Gastroesophageal sphincter (tissue), 3 donors: ENCODE results near the gene NAGPA.

ENCODE experiments used
- POLR2A ChIP-seq, 2 donors: fragments of 450-650 bp; IDR thresholded peaks; one replicate each; pipeline ENCODE4 v1.6.1; 2017; ENCODE audit warnings: antibody characterized with exemption in 2 of 2, mild to moderate bottlenecking in 2 of 2, moderate library complexity in 1 of 2
- TF ChIP-seq, protein P1 (sequence below), 4 experiments: fragments of 200-600 bp in 2 of 4; fragments of 450-650 bp in 2 of 4; sonication (generic) in 1 of 4; IDR thresholded peaks; one replicate each; pipeline ENCODE4 v1.5.1; 2017 to 2019; ENCODE audit warnings: antibody characterized with exemption in 4 of 4, mild to moderate bottlenecking in 2 of 4, moderate library complexity in 2 of 4

GRCh38 chr16:5027575-5028235, 6.0 kb downstream of the NAGPA start:
- TF ChIP-seq, protein P1, sequence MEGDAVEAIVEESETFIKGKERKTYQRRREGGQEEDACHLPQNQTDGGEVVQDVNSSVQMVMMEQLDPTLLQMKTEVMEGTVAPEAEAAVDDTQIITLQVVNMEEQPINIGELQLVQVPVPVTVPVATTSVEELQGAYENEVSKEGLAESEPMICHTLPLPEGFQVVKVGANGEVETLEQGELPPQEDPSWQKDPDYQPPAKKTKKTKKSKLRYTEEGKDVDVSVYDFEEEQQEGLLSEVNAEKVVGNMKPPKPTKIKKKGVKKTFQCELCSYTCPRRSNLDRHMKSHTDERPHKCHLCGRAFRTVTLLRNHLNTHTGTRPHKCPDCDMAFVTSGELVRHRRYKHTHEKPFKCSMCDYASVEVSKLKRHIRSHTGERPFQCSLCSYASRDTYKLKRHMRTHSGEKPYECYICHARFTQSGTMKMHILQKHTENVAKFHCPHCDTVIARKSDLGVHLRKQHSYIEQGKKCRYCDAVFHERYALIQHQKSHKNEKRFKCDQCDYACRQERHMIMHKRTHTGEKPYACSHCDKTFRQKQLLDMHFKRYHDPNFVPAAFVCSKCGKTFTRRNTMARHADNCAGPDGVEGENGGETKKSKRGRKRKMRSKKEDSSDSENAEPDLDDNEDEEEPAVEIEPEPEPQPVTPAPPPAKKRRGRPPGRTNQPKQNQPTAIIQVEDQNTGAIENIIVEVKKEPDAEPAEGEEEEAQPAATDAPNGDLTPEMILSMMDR (IDR thresholded peaks at IDR 0.05): no peak
- no peak for TF ChIP-seq POLR2A (IDR thresholded peaks at IDR 0.05)
